PC-9 (cell line): Measurements from ENCODE around the gene HSD3B2. TPM values are rescaled to one million over a fixed set of nuclear protein-coding genes. Genes with fewer than 3 reads are reported as not detected.

ENCODE experiments used
- BruUV-seq: library from RNA; stranded (reverse); fragments of 400-500 nt; replicated peaks from 2 replicates; lab custom pipeline; 2021; lab: Mats Ljungman, UMichigan
- CTCF ChIA-PET: fragments of 300-600 bp; sonication (Branson Sonifier 250); formaldehyde crosslinking; loops from one replicate; lab custom pipeline; 2022; ENCODE audit warnings: antibody characterized with exemption; lab: Charles Lee
- POLR2A ChIA-PET: fragments of 300-600 bp; sonication (Branson Sonifier 250); formaldehyde crosslinking; loops from one replicate; lab custom pipeline; 2022; ENCODE audit warnings: antibody characterized with exemption; ENCODE audit not compliant: unreplicated experiment; lab: Charles Lee
- DNase-seq, 2 experiments: peaks; one replicate each; pipeline versions ENCODE4 v3.0.0 to v3.0.0-alpha.2; 2015 to 2022; ENCODE audit warnings: mixed read lengths in 1 of 2
- H2AFZ ChIP-seq: fragments of 200-600 bp; sonication (generic); 2 replicates; pipeline ENCODE4 v1.8.1; 2017; ENCODE audit warnings: antibody characterized with exemption
- H3F3A ChIP-seq: fragments of 200-600 bp; sonication (generic); 2 replicates; pipeline ENCODE4 v1.8.1; 2017; ENCODE audit warnings: antibody characterized with exemption, mild to moderate bottlenecking, low read depth; ENCODE audit not compliant: insufficient read depth
- H3K27ac ChIP-seq: fragments of 200-600 bp; sonication (generic); 2 replicates; pipeline ENCODE4 v1.6.1; 2016; ENCODE audit warnings: mixed run types
- H3K27me3 ChIP-seq: fragments of 200-600 bp; sonication (generic); 2 replicates; pipeline ENCODE4 v1.6.1; 2016; ENCODE audit warnings: low read depth, mixed run types; ENCODE audit not compliant: insufficient read depth
- H3K36me3 ChIP-seq: fragments of 200-600 bp; sonication (generic); 2 replicates; pipeline ENCODE4 v1.6.1; 2016; ENCODE audit warnings: low read depth, mixed run types
- H3K4me1 ChIP-seq: fragments of 200-600 bp; sonication (generic); replicated peaks from 2 replicates; pipeline ENCODE4 v1.6.1; 2016; ENCODE audit warnings: mixed run types; ENCODE audit not compliant: insufficient read depth
- H3K4me2 ChIP-seq: fragments of 200-600 bp; sonication (generic); 2 replicates; pipeline ENCODE4 v1.6.1; 2017; ENCODE audit warnings: mixed run types
- H3K4me3 ChIP-seq: fragments of 200-600 bp; sonication (generic); 2 replicates; pipeline ENCODE4 v1.6.1; 2016; ENCODE audit warnings: mixed run types
- H3K79me2 ChIP-seq: fragments of 200-600 bp; sonication (generic); 2 replicates; pipeline ENCODE4 v1.6.1; 2017; ENCODE audit warnings: low read depth, mixed run types
- H3K9me2 ChIP-seq: fragments of 200-600 bp; sonication (generic); 2 replicates; pipeline ENCODE4 v1.8.1; 2017; ENCODE audit warnings: mild to moderate bottlenecking; ENCODE audit not compliant: insufficient read depth
- H3K9me3 ChIP-seq: fragments of 200-600 bp; sonication (generic); 2 replicates; pipeline ENCODE4 v1.8.1; 2016; ENCODE audit warnings: low read depth; ENCODE audit not compliant: insufficient read depth
- H4K20me1 ChIP-seq: fragments of 200-600 bp; sonication (generic); 2 replicates; pipeline ENCODE4 v1.8.1; 2017; ENCODE audit not compliant: insufficient read depth
- CTCF ChIP-seq: fragments of 200-600 bp; sonication (generic); conservative IDR thresholded peaks from 2 replicates; pipeline ENCODE4 v1.6.1; 2017; ENCODE audit warnings: mixed run types, antibody characterized with exemption, mild to moderate bottlenecking, moderate library complexity
- EZH2 ChIP-seq: fragments of 200-600 bp; sonication (generic); IDR thresholded peaks from 2 replicates; pipeline ENCODE4 v1.8.0; 2017; ENCODE audit warnings: antibody characterized with exemption, low read depth
- intact Hi-C: fragments of 100-400 bp; cut with micrococcal nuclease; formaldehyde crosslinking; loops from one replicate; pipeline ENCODE4 v1.10.0; 2022; ENCODE audit not compliant: unreplicated experiment
- total RNA-seq: library from RNA; stranded (reverse); gene quantifications from 2 replicates; pipeline ENCODE4 v1.2.3, GENCODE V29; 2021

The HSD3B2 gene
- total RNA-seq, 1 experiment from 2014 or later, result not detected

- Histone ChIP-seq H3K36me3 (no peaks in the 10 kb centered on the region), H3K4me3 (no peak overlapping the region), H3K27me3 (peaks cover 20% of the 10 kb centered on the region; the same call in 1 of the 2 replicates), H3K4me2 (no peak overlapping the region), H2AFZ (no peak overlapping the region), H4K20me1 (no peaks in the 10 kb centered on the region), H3K4me1 (no peaks in the 10 kb centered on the region), H3F3A (no peaks in the 10 kb centered on the region), H3K9me3 (0 out of 2 replicates have a peak, but pooled peaks cover 5% of the 10 kb centered on the region), H3K9me2 (no peaks in the 10 kb centered on the region), H3K79me2 (no peaks in the 10 kb centered on the region), H3K27ac (no peak overlapping the region)
- no peak for TF ChIP-seq EZH2
- intact Hi-C loops, result no loop called here
- DNase-seq, result no peak
- ChIA-PET CTCF (no interaction called here), POLR2A (interaction anchor here (0.7 kb wide), 1 partner anchor 13 kb away, joined by 4 read pairs; no protein-coding TSS in a partner anchor)
- BruUV-seq, result no TSS peak
Observed at GRCh38 chr1:119440721-119441307, 25.9 kb downstream of the HSD3B2 start.

- POLR2A ChIA-PET, result no interaction called here
- Histone ChIP-seq H3K27ac (no peak overlapping the region), H2AFZ (no peak overlapping the region), H4K20me1 (no peaks in the 10 kb centered on the region), H3K4me1 (no peaks in the 10 kb centered on the region), H3K9me3 (0 out of 2 replicates have a peak, but pooled peaks cover 5% of the 10 kb centered on the region), H3K79me2 (no peaks in the 10 kb centered on the region), H3F3A (no peaks in the 10 kb centered on the region), H3K4me3 (no peak overlapping the region), H3K27me3 (peaks cover 20% of the 10 kb centered on the region; the same call in 1 of the 2 replicates), H3K36me3 (no peaks in the 10 kb centered on the region), H3K9me2 (no peaks in the 10 kb centered on the region), H3K4me2 (no peak overlapping the region)
- BruUV-seq, result no TSS peak
- TF ChIP-seq EZH2 (no peak), CTCF (no peak)
- DNase-seq, result no peak
- intact Hi-C loops, result no loop called here
- CTCF ChIA-PET, result no interaction called here
Observed at GRCh38 chr1:119442756-119443155, 27.8 kb downstream of the HSD3B2 start.

GRCh38 chr1:119446321-119446720 is 31.4 kb downstream of the HSD3B2 start:
- H2AFZ ChIP-seq, result no peak overlapping the region
- no peaks in the 10 kb centered on the region for H3K36me3 ChIP-seq
- intact Hi-C loops, result no loop called here
- no peak for DNase-seq
- ChIA-PET CTCF (no interaction called here), POLR2A (no interaction called here)
- no peaks in the 10 kb centered on the region for H3K9me3 ChIP-seq
- H3K79me2 ChIP-seq, result no peaks in the 10 kb centered on the region
- no peak overlapping the region for H3K27ac ChIP-seq
- no peaks in the 10 kb centered on the region for H4K20me1 ChIP-seq
- H3K27me3 ChIP-seq, result peaks cover 7% of the 10 kb centered on the region; the same call in 1 of the 2 replicates
- no peaks in the 10 kb centered on the region for H3K4me1 ChIP-seq
- no peak overlapping the region for H3K4me3 ChIP-seq
- TF ChIP-seq EZH2 (no peak), CTCF (no peak)
- H3K4me2 ChIP-seq, result no peak overlapping the region
- no peaks in the 10 kb centered on the region for H3F3A ChIP-seq
- BruUV-seq, result no TSS peak
- H3K9me2 ChIP-seq, result no peaks in the 10 kb centered on the region
